Measurements from ENCODE around the gene CHST8. TPM values are rescaled to one million over a fixed set of nuclear protein-coding genes. Genes with fewer than 3 reads are reported as not detected.

CHST8 gene
- total and polyA plus RNA-seq, 4 experiments from 2014 or later, result not detected

DNA sequence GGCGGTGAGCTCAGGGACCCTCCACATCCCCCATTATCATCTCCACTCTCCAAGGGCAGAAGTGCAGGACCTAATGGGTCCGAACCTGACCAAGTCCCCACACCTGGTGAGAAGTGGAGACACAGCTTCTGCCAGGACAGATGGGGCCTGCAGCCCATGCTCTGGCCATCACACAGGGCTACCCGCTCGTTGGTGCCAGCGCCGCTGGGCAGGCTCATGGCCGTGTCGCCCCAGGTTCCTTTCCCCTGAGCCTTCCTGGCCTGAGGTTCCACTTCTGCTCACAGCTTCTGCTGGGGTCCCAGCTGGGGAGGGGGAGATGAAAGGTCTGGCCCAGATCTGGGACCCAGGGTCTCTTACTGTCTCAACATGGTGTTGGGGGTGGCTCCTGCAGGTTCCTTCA, 126.5 kb downstream of the CHST8 start:
- POLR2A ChIA-PET (ENCODE audit: partially characterized antibody), result no interaction called here

DNA sequence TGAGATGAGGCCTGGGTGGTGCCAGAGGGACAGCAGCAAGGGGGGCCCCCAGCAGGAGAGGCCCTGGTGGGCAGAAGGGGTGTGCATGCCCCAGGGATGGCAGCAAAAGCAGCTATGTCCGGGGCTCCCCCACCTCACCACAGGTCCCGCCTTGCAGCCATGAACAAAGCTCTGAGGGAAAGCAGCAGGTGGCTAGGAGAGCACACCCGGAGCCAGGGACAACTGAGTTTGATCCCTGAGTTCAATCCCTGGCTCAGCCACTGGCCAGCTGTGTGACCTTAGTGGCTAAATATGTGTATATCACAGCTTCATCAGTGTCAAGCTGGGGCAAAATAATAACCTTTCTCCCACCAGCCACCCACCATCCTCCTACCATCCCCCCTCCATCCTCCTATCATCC, 127.3 kb downstream of the CHST8 start:
- Histone ChIP-seq H3K9me3 (ENCODE audit: control insufficient read depth in 1 of 2, low read length in 2 of 2) (no peaks in the 10 kb centered on the region), H3K4me3 (ENCODE audit: low read length in 2 of 2) (no peak overlapping the region), H3K36me3 (ENCODE audit: insufficient read depth, low read length) (no peaks in the 10 kb centered on the region), H3K27me3 (ENCODE audit: insufficient read depth, low read length) (no peaks in the 10 kb centered on the region), H3K4me1 (ENCODE audit: insufficient read depth, low read length) (no peaks in the 10 kb centered on the region), H3K27ac (ENCODE audit: low read depth, low read length) (no peak overlapping the region)
- peaks cover 0 to under 1% (median 0%) of the 10 kb centered on the region in 8 donors for H3K9me3 Mint-ChIP-seq
- H3K4me1 Mint-ChIP-seq, result no peaks in the 10 kb centered on the region
- no peak for DNase-seq
- ChIA-PET POLR2A (ENCODE audit: partially characterized antibody) (no interaction called here), CTCF (ENCODE audit: partially characterized antibody) (no interaction called here)
- intact Hi-C loops (cut with micrococcal nuclease), result no loop called here
- H3K4me3 Mint-ChIP-seq, result no peak overlapping the region
- H3K27me3 Mint-ChIP-seq, result peaks cover 2 to 13% of the 10 kb centered on the region in 2 donors
- no peak overlapping the region for H3K27ac Mint-ChIP-seq
- no peaks in the 10 kb centered on the region for H3K36me3 Mint-ChIP-seq

More for the DNA sequence above, 126.5 kb downstream of the CHST8 start:
- intact Hi-C loops (cut with micrococcal nuclease), result no loop called here
- Histone ChIP-seq H3K4me3 (ENCODE audit: low read length in 2 of 2) (no peak overlapping the region), H3K36me3 (ENCODE audit: insufficient read depth, low read length) (no peaks in the 10 kb centered on the region), H3K27me3 (ENCODE audit: insufficient read depth, low read length) (no peaks in the 10 kb centered on the region), H3K4me1 (ENCODE audit: insufficient read depth, low read length) (no peaks in the 10 kb centered on the region), H3K27ac (ENCODE audit: low read depth, low read length) (no peak overlapping the region), H3K9me3 (ENCODE audit: control insufficient read depth in 1 of 2, low read length in 2 of 2) (no peaks in the 10 kb centered on the region)
- H3K4me1 Mint-ChIP-seq, result no peaks in the 10 kb centered on the region
- H3K27ac Mint-ChIP-seq, result no peak overlapping the region
- CTCF ChIA-PET (ENCODE audit: partially characterized antibody), result no interaction called here
- DNase-seq, result no peak
- no peaks in the 10 kb centered on the region for H3K36me3 Mint-ChIP-seq
- H3K4me3 Mint-ChIP-seq, result no peak overlapping the region
- H3K9me3 Mint-ChIP-seq, result peaks cover 0 to 2% (median 0%) of the 10 kb centered on the region in 8 donors
- peaks cover 2 to 13% of the 10 kb centered on the region in 2 donors for H3K27me3 Mint-ChIP-seq

DNA sequence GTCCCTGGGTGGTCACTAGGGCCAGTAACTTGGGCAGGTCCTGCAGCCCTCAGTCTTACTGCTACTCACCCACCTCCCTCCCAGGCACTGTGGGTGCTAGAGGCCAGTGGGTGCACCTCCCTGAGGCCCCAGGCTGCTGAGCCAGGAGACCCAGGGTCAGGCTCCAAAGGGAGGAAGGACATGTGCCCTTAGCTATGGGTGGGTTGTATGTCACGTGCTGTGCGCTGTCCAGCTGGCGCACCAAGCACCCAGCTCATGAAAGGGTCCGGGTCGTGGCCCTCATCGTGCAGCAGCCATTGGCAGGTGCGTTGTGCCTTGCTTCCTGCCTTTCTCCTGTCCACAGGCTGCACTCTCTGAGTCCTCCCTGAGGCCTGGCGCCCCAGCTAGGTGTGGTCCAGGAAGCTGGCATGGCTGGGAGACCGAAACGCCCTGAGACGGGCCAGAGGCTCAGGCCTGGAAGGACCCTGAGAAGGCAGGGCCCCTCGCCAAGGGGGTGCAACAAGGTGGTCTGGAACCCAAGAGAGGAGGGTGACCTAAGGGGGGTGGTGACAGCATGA, 127.9 kb downstream of the CHST8 start:
- H3K4me1 ChIP-seq (ENCODE audit: insufficient read depth, low read length), result no peaks in the 10 kb centered on the region
- Mint-ChIP-seq H3K9me3 (no peaks in the 10 kb centered on the region), H3K36me3 (no peaks in the 10 kb centered on the region), H3K27me3 (peaks cover 2 to 13% of the 10 kb centered on the region in 2 donors), H3K27ac (no peak overlapping the region), H3K4me3 (no peak overlapping the region), H3K4me1 (no peaks in the 10 kb centered on the region)
- no peak overlapping the region for H3K4me3 ChIP-seq (ENCODE audit: low read length in 2 of 2)
- no peaks in the 10 kb centered on the region for H3K36me3 ChIP-seq (ENCODE audit: insufficient read depth, low read length)
- no peaks in the 10 kb centered on the region for H3K9me3 ChIP-seq (ENCODE audit: control insufficient read depth in 1 of 2, low read length in 2 of 2)
- ChIA-PET CTCF (ENCODE audit: partially characterized antibody) (no interaction called here), POLR2A (ENCODE audit: partially characterized antibody) (no interaction called here)
- DNase-seq, result no peak
- no peaks in the 10 kb centered on the region for H3K27me3 ChIP-seq (ENCODE audit: insufficient read depth, low read length)
- H3K27ac ChIP-seq (ENCODE audit: low read depth, low read length), result no peak overlapping the region
- intact Hi-C loops (cut with micrococcal nuclease), result no loop called here

DNA sequence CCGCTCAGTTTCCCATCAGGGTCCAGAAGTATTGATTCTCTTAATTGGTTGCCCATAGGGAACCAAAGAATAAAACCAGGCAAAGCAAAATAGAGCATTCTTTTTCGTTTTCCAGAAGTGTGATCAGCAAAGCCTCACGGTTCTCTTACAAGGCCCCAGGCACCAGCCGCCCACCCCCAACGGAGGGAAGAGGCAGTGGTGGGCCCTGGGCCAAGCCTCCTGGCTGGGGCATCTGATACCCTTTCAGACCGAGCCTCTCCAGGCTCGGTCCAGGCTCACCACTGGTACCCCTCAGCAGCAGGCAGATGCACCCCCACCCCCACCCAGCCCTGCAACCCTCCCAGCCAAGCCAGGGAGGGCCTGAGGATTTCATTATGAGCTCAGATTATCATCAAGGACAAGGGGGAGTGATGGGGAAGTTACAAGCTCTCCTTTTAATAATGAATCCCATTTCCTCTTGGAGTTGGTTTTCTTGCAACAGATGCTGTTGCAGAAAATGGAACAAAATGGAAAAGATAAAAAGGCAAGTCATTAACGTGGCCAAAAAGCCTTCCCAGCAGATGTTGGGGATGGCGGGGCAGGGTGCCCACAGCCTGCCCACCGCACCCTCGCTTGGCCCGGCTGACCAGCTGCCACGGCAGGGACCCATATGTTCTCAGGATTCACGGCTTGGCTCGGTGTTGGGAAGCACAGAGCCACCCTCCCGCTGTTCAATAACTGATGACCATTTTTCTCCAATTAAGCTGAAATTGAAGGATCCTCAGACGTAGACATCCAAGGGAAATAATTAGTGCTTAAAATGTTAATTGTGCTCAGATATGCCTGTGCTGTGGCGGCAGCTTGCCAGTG, 129.1 kb downstream of the CHST8 start:
- no peaks in the 10 kb centered on the region for H3K9me3 Mint-ChIP-seq
- Histone ChIP-seq H3K4me1 (ENCODE audit: insufficient read depth, low read length) (no peaks in the 10 kb centered on the region), H3K36me3 (ENCODE audit: insufficient read depth, low read length) (no peaks in the 10 kb centered on the region), H3K27ac (ENCODE audit: low read depth, low read length) (no peak overlapping the region), H3K9me3 (ENCODE audit: control insufficient read depth in 1 of 2, low read length in 2 of 2) (no peaks in the 10 kb centered on the region), H3K4me3 (ENCODE audit: low read length in 2 of 2) (no peak overlapping the region), H3K27me3 (ENCODE audit: insufficient read depth, low read length) (no peaks in the 10 kb centered on the region)
- no peaks in the 10 kb centered on the region for H3K4me1 Mint-ChIP-seq
- no peaks in the 10 kb centered on the region for H3K36me3 Mint-ChIP-seq
- CTCF ChIA-PET (ENCODE audit: partially characterized antibody), result no interaction called here
- POLR2A ChIA-PET (ENCODE audit: partially characterized antibody), result no interaction called here
- peaks cover 2 to 13% of the 10 kb centered on the region in 2 donors for H3K27me3 Mint-ChIP-seq
- DNase-seq, result no peak
- H3K4me3 Mint-ChIP-seq, result no peak overlapping the region
- H3K27ac Mint-ChIP-seq, result no peak overlapping the region
- intact Hi-C loops (cut with micrococcal nuclease), result no loop called here

DNA sequence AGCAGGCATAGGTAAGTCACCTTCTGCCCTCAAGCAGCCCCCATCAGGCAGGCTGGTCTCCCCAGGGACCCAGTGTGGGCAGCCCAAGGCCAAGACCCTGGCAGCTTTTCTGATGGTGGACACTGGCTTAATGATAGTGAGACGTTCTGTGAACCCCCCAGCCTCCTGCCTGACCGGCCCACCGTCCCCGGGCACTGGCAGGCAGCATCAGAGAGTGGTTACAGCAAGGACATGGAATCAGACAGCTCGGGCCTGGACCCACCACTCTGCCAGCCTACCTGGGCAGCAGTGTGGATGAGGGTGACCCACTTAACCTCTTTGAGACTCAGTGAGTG, 129.7 kb downstream of the CHST8 start:
- Mint-ChIP-seq H3K27me3 (peaks cover 2 to 12% of the 10 kb centered on the region in 2 donors), H3K4me1 (no peaks in the 10 kb centered on the region), H3K27ac (no peak overlapping the region), H3K36me3 (no peaks in the 10 kb centered on the region), H3K9me3 (no peaks in the 10 kb centered on the region), H3K4me3 (no peak overlapping the region)
- POLR2A ChIA-PET (ENCODE audit: partially characterized antibody), result no interaction called here
- Histone ChIP-seq H3K27ac (ENCODE audit: low read depth, low read length) (no peak overlapping the region), H3K4me3 (ENCODE audit: low read length in 2 of 2) (no peak overlapping the region), H3K9me3 (ENCODE audit: control insufficient read depth in 1 of 2, low read length in 2 of 2) (no peaks in the 10 kb centered on the region), H3K36me3 (ENCODE audit: insufficient read depth, low read length) (no peaks in the 10 kb centered on the region), H3K4me1 (ENCODE audit: insufficient read depth, low read length) (no peaks in the 10 kb centered on the region), H3K27me3 (ENCODE audit: insufficient read depth, low read length) (no peaks in the 10 kb centered on the region)
- CTCF ChIA-PET (ENCODE audit: partially characterized antibody), result no interaction called here
- intact Hi-C loops (cut with micrococcal nuclease), result no loop called here
- no peak for DNase-seq

DNA sequence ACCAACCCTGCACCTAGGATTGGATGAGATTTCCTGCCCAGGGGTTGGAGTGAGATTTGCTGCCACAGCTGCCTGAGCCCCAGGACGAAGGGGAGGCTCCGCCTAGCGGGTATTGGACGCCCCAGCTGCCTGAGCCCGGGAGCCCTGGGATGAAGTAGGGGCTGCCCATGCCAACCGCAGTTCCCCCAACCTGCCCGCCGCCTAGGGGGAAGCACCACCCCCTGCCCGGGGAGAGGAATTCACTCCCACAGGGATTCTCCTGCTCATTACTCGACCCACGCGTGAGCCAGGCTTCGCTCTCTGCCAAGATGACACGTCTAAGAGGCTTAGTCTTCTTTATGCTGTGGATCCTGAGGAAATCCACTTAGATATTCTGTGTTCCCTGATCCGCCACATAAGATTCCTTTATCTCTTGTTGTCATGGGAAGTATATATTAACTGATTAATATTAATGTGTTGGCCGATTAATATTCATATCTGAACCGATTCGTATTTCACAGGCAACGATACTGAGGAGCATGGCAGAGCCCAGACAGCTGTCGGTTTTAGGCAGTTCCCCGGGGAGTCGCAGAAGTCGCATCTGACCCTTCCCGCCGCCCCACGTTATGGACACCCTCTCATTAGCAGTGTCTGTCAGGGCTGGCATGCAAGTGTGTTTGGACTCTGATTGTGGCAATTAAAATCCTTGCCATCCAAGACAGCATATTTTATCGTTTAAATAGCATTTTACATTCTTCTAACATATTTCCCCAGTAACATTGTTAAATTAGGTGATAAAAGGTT, 130.5 kb downstream of the CHST8 start:
- Histone ChIP-seq H3K27me3 (ENCODE audit: insufficient read depth, low read length) (no peaks in the 10 kb centered on the region), H3K36me3 (ENCODE audit: insufficient read depth, low read length) (no peaks in the 10 kb centered on the region), H3K4me3 (ENCODE audit: low read length in 2 of 2) (no peak overlapping the region), H3K27ac (ENCODE audit: low read depth, low read length) (no peak overlapping the region), H3K4me1 (ENCODE audit: insufficient read depth, low read length) (no peaks in the 10 kb centered on the region), H3K9me3 (ENCODE audit: control insufficient read depth in 1 of 2, low read length in 2 of 2) (no peaks in the 10 kb centered on the region)
- CTCF ChIA-PET (ENCODE audit: partially characterized antibody), result no interaction called here
- Mint-ChIP-seq H3K27ac (no peak overlapping the region), H3K27me3 (peaks cover 2 to 9% of the 10 kb centered on the region in 2 donors), H3K4me3 (no peak overlapping the region), H3K9me3 (no peaks in the 10 kb centered on the region), H3K4me1 (no peaks in the 10 kb centered on the region), H3K36me3 (no peaks in the 10 kb centered on the region)
- intact Hi-C loops (cut with micrococcal nuclease), result no loop called here
- no peak for DNase-seq
- POLR2A ChIA-PET (ENCODE audit: partially characterized antibody), result no interaction called here

DNA sequence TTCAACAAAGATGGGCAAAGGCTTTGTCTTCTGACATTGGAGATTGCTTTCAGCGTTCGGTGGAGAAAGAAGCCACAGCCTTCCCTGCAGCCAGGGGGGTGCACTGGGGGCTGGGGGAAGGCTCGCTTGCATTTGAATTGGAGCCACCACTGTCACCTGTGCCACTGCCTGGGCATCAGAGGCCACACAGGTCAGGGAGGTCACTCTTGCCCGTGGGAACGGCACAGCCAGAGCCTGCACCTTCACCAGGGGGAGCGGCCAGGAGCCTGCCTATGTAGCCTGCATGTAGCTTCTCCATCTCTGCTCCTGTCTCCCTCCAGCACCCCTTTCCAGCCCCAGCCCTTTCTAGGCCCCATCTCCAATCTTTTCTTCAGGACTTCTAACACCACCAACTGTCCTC, 131.2 kb downstream of the CHST8 start:
- no peaks in the 10 kb centered on the region for H3K36me3 Mint-ChIP-seq
- Histone ChIP-seq H3K27me3 (ENCODE audit: insufficient read depth, low read length) (no peaks in the 10 kb centered on the region), H3K27ac (ENCODE audit: low read depth, low read length) (no peak overlapping the region), H3K9me3 (ENCODE audit: control insufficient read depth in 1 of 2, low read length in 2 of 2) (no peaks in the 10 kb centered on the region), H3K4me1 (ENCODE audit: insufficient read depth, low read length) (no peaks in the 10 kb centered on the region), H3K4me3 (ENCODE audit: low read length in 2 of 2) (no peak overlapping the region), H3K36me3 (ENCODE audit: insufficient read depth, low read length) (no peaks in the 10 kb centered on the region)
- H3K27me3 Mint-ChIP-seq, result peaks cover 0 to 6% of the 10 kb centered on the region in 2 donors
- DNase-seq, result no peak
- intact Hi-C loops (cut with micrococcal nuclease), result no loop called here
- no peak overlapping the region for H3K4me3 Mint-ChIP-seq
- no peaks in the 10 kb centered on the region for H3K4me1 Mint-ChIP-seq
- no peak overlapping the region for H3K27ac Mint-ChIP-seq
- CTCF ChIA-PET (ENCODE audit: partially characterized antibody), result no interaction called here
- H3K9me3 Mint-ChIP-seq, result no peaks in the 10 kb centered on the region
- POLR2A ChIA-PET (ENCODE audit: partially characterized antibody), result no interaction called here
